ENCODE measurements around the gene NAIF1. TPM values are rescaled to one million over a fixed set of nuclear protein-coding genes. Genes with fewer than 3 reads are reported as not detected.

The NAIF1 gene
- total and polyA plus RNA-seq, 2 experiments from 2014 or later, result 4.9 to 5.5 TPM

DNA sequence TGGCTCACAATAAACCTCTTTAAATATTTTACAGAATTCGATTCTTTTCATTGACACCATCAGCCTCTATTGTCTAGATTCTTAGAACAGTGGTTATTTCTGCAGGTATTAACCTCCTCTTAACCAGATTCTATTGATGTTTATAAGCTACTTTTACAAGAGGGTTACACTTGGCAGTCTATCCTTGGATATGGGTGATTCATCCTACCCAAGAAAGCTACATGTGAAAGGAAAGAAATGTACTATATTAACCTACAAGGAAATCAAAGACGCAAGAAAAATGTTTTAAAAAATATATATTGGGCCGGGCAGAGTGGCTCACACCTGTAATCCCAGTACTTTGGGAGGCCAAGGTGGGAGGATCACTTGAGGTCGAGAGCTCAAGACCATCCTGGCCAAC is 17.6 kb upstream of the NAIF1 start (continued):
- TF ChIP-seq, protein P1, sequence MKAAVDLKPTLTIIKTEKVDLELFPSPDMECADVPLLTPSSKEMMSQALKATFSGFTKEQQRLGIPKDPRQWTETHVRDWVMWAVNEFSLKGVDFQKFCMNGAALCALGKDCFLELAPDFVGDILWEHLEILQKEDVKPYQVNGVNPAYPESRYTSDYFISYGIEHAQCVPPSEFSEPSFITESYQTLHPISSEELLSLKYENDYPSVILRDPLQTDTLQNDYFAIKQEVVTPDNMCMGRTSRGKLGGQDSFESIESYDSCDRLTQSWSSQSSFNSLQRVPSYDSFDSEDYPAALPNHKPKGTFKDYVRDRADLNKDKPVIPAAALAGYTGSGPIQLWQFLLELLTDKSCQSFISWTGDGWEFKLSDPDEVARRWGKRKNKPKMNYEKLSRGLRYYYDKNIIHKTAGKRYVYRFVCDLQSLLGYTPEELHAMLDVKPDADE (IDR thresholded peaks at IDR 0.05), result no peak
- TF ChIP-seq, protein P2, sequence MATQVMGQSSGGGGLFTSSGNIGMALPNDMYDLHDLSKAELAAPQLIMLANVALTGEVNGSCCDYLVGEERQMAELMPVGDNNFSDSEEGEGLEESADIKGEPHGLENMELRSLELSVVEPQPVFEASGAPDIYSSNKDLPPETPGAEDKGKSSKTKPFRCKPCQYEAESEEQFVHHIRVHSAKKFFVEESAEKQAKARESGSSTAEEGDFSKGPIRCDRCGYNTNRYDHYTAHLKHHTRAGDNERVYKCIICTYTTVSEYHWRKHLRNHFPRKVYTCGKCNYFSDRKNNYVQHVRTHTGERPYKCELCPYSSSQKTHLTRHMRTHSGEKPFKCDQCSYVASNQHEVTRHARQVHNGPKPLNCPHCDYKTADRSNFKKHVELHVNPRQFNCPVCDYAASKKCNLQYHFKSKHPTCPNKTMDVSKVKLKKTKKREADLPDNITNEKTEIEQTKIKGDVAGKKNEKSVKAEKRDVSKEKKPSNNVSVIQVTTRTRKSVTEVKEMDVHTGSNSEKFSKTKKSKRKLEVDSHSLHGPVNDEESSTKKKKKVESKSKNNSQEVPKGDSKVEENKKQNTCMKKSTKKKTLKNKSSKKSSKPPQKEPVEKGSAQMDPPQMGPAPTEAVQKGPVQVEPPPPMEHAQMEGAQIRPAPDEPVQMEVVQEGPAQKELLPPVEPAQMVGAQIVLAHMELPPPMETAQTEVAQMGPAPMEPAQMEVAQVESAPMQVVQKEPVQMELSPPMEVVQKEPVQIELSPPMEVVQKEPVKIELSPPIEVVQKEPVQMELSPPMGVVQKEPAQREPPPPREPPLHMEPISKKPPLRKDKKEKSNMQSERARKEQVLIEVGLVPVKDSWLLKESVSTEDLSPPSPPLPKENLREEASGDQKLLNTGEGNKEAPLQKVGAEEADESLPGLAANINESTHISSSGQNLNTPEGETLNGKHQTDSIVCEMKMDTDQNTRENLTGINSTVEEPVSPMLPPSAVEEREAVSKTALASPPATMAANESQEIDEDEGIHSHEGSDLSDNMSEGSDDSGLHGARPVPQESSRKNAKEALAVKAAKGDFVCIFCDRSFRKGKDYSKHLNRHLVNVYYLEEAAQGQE (IDR thresholded peaks at IDR 0.05; ENCODE audit: unreplicated experiment), result no peak
- TF ChIP-seq CREB1 (CRISPR knock-in tag; IDR thresholded peaks at IDR 0.05; ENCODE audit: low read depth) (no peak), NANOG (IDR thresholded peaks at IDR 0.05; ENCODE audit: borderline replicate concordance) (no peak), JUNB (IDR thresholded peaks at IDR 0.05; ENCODE audit: unreplicated experiment) (no peak), EZH2phosphoT487 (IDR thresholded peaks at IDR 0.05; ENCODE audit: unreplicated experiment) (no peak), EZH2 (IDR thresholded peaks at IDR 0.05; ENCODE audit: low read depth, unreplicated experiment) (no peak), ZNF114 (CRISPR knock-in tag; IDR thresholded peaks at IDR 0.05) (no peak), POLR2AphosphoS5 (IDR thresholded peaks at IDR 0.05; ENCODE audit: low read depth) (no peak), STAT1 (IDR thresholded peaks at IDR 0.05; ENCODE audit: unreplicated experiment) (no peak)

DNA sequence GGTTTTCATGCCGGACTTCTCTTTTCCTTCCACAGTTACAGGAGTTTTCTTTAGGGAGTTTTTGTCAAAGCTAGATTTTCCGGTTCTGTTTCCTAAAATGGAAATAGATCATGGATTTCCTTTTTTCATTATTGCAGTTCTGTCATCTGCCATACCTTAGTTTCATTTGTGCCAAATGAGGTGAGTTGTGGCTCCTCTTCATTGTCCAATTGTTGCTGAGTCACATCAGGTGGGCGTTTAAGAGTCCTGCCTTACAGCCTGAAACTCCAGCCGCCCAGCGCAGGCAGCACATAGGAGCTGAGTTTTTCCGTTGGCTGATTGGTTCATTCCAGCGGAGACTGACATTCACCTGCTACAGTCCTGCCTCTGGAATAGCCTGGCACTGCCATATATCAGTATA is 15.0 kb upstream of the NAIF1 start:
- Mint-ChIP-seq H3K4me3 (no peak overlapping the region), H3K36me3 (ENCODE audit: low read depth) (peaks cover 9% of the 10 kb centered on the region), H3K9me3 (no peaks in the 10 kb centered on the region), H3K27ac (peak overlapping the region; percentile 97), H3K27me3 (ENCODE audit: insufficient read depth, low read depth, poor library complexity) (peaks cover 3% of the 10 kb centered on the region), H3K4me1 (peaks cover 31% of the 10 kb centered on the region)
- no peaks in the 10 kb centered on the region for H3K9me2 ChIP-seq (ENCODE audit: insufficient read depth)
- 0 out of 2 replicates have a peak, but pooled peaks cover 6% of the 10 kb centered on the region for H4K20me1 ChIP-seq (replicated peaks; ENCODE audit: insufficient read depth)
- H3F3A ChIP-seq (replicated peaks; ENCODE audit: low read depth), result no peaks in the 10 kb centered on the region
- H3K4me3 ChIP-seq, result no peak overlapping the region
- ATAC-seq, result peak; percentile 39
- no peaks in the 10 kb centered on the region for H3K36me3 ChIP-seq (ENCODE audit: insufficient read depth)
- H2AFZ ChIP-seq, result no peak overlapping the region
- no peaks in the 10 kb centered on the region for H3K27me3 ChIP-seq (ENCODE audit: insufficient read depth)
- no peak overlapping the region for H3K4me2 ChIP-seq
- H3K4me1 ChIP-seq (ENCODE audit: insufficient read depth), result peaks cover 11% of the 10 kb centered on the region
- H3K79me2 ChIP-seq (replicated peaks; ENCODE audit: insufficient read depth), result peaks cover 43% of the 10 kb centered on the region
- peak overlapping the region; percentile 63 for H3K27ac ChIP-seq (ENCODE audit: low read depth)
- DNase-seq (ENCODE audit: low spot score), result peak; percentile 47
- TF ChIP-seq STAT1 (IDR thresholded peaks at IDR 0.05; ENCODE audit: unreplicated experiment) (no peak), ZNF114 (CRISPR knock-in tag; IDR thresholded peaks at IDR 0.05) (no peak)
- TF ChIP-seq, protein P3, sequence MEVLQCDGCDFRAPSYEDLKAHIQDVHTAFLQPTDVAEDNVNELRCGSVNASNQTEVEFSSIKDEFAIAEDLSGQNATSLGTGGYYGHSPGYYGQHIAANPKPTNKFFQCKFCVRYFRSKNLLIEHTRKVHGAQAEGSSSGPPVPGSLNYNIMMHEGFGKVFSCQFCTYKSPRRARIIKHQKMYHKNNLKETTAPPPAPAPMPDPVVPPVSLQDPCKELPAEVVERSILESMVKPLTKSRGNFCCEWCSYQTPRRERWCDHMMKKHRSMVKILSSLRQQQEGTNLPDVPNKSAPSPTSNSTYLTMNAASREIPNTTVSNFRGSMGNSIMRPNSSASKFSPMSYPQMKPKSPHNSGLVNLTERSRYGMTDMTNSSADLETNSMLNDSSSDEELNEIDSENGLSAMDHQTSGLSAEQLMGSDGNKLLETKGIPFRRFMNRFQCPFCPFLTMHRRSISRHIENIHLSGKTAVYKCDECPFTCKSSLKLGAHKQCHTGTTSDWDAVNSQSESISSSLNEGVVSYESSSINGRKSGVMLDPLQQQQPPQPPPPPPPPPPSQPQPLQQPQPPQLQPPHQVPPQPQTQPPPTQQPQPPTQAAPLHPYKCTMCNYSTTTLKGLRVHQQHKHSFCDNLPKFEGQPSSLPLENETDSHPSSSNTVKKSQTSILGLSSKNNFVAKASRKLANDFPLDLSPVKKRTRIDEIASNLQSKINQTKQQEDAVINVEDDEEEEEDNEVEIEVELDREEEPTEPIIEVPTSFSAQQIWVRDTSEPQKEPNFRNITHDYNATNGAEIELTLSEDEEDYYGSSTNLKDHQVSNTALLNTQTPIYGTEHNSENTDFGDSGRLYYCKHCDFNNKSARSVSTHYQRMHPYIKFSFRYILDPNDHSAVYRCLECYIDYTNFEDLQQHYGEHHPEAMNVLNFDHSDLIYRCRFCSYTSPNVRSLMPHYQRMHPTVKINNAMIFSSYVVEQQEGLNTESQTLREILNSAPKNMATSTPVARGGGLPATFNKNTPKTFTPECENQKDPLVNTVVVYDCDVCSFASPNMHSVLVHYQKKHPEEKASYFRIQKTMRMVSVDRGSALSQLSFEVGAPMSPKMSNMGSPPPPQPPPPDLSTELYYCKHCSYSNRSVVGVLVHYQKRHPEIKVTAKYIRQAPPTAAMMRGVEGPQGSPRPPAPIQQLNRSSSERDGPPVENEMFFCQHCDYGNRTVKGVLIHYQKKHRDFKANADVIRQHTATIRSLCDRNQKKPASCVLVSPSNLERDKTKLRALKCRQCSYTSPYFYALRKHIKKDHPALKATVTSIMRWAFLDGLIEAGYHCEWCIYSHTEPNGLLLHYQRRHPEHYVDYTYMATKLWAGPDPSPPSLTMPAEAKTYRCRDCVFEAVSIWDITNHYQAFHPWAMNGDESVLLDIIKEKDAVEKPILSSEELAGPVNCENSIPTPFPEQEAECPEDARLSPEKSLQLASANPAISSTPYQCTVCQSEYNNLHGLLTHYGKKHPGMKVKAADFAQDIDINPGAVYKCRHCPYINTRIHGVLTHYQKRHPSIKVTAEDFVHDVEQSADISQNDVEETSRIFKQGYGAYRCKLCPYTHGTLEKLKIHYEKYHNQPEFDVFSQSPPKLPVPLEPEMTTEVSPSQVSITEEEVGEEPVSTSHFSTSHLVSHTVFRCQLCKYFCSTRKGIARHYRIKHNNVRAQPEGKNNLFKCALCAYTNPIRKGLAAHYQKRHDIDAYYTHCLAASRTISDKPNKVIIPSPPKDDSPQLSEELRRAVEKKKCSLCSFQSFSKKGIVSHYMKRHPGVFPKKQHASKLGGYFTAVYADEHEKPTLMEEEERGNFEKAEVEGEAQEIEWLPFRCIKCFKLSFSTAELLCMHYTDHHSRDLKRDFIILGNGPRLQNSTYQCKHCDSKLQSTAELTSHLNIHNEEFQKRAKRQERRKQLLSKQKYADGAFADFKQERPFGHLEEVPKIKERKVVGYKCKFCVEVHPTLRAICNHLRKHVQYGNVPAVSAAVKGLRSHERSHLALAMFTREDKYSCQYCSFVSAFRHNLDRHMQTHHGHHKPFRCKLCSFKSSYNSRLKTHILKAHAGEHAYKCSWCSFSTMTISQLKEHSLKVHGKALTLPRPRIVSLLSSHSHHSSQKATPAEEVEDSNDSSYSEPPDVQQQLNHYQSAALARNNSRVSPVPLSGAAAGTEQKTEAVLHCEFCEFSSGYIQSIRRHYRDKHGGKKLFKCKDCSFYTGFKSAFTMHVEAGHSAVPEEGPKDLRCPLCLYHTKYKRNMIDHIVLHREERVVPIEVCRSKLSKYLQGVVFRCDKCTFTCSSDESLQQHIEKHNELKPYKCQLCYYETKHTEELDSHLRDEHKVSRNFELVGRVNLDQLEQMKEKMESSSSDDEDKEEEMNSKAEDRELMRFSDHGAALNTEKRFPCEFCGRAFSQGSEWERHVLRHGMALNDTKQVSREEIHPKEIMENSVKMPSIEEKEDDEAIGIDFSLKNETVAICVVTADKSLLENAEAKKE (CRISPR knock-in tag; IDR thresholded peaks at IDR 0.05), result no peak
- TF ChIP-seq, protein P4, sequence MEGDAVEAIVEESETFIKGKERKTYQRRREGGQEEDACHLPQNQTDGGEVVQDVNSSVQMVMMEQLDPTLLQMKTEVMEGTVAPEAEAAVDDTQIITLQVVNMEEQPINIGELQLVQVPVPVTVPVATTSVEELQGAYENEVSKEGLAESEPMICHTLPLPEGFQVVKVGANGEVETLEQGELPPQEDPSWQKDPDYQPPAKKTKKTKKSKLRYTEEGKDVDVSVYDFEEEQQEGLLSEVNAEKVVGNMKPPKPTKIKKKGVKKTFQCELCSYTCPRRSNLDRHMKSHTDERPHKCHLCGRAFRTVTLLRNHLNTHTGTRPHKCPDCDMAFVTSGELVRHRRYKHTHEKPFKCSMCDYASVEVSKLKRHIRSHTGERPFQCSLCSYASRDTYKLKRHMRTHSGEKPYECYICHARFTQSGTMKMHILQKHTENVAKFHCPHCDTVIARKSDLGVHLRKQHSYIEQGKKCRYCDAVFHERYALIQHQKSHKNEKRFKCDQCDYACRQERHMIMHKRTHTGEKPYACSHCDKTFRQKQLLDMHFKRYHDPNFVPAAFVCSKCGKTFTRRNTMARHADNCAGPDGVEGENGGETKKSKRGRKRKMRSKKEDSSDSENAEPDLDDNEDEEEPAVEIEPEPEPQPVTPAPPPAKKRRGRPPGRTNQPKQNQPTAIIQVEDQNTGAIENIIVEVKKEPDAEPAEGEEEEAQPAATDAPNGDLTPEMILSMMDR (conservative IDR thresholded peaks at IDR 0.05; ENCODE audit: low read depth in 2 of 2), result no peak

Data from GM23338 (cell line).